T-helper 1 cell treated with Interleukin-12 subunit alpha and Interleukin-12 subunit beta and Interleukin-4 antibody, amounts not matched to agents 30 ng/mL and 1 ng/mL, for 36 hours (primary cell): Measurements from ENCODE around the gene ABLIM1. TPM values are rescaled to one million over a fixed set of nuclear protein-coding genes. Genes with fewer than 3 reads are reported as not detected.

ENCODE experiments used
- total RNA-seq: library from RNA; stranded (reverse); gene quantifications from 2 replicates; pipeline ENCODE4 v1.2.3, GENCODE V29; 2022

The ABLIM1 gene
- total RNA-seq, 1 donor from 2014 or later, result 68.3 TPM

Other genes with a start within 250 kb of the ABLIM1 start
- gene FHIP2A, start 163.5 kb upstream of the ABLIM1 start, total RNA-seq, result 31.2 and 39.0 TPM in 2 replicates